Endothelial cell of umbilical vein (primary cell): ENCODE results near the gene NUDCD3. TPM values are rescaled to one million over a fixed set of nuclear protein-coding genes. Genes with fewer than 3 reads are reported as not detected.

Source experiments
- BruUV-seq: library from RNA; stranded (reverse); fragments of 400-500 nt; replicated peaks from 2 replicates; lab custom pipeline; 2021; lab: Mats Ljungman, UMichigan
- CTCF ChIA-PET: fragments of 300-600, 350-600 bp; sonication (Branson Sonifier 250); formaldehyde crosslinking; loops from one replicate; lab custom pipeline; 2021; ENCODE audit warnings: antibody characterized with exemption, inconsistent platforms; lab: Charles Lee
- POLR2A ChIA-PET: fragments of 300-600, 350-600 bp; sonication (Branson Sonifier 250); formaldehyde crosslinking; loops from one replicate; lab custom pipeline; 2021; ENCODE audit warnings: antibody characterized with exemption, inconsistent platforms; lab: Charles Lee
- DNase-seq: peaks from one replicate; pipeline ENCODE4 v3.0.0-alpha.2; 2011; ENCODE audit warnings: low read depth, low spot score
- FAIRE-seq: peaks from 2 replicates; lab custom pipeline; 2011; peaks lifted over from hg19 to GRCh38; lab: Jason Lieb, UNC
- H2AFZ ChIP-seq: 2 replicates; pipeline ENCODE4 v1.6.0; 2012; ENCODE audit warnings: low read depth, low read length, control low read depth, inconsistent platforms
- H3K27ac ChIP-seq: 2 replicates; pipeline ENCODE4 v1.5.1; 2011; ENCODE audit warnings: low read depth, mild to moderate bottlenecking, control low read depth, low read length, moderate library complexity; ENCODE audit not compliant: insufficient read depth
- H3K27me3 ChIP-seq, 2 experiments: 2 replicates each; pipeline versions ENCODE4 v1.6.0 to v1.6.1; 2011; ENCODE audit warnings: low read length in 2 of 2, mixed read lengths in 1 of 2; ENCODE audit not compliant: control insufficient read depth in 2 of 2, insufficient read depth in 2 of 2
- H3K36me3 ChIP-seq, 2 experiments: 2 replicates in 1 of 2; 3 replicates in 1 of 2; pipeline ENCODE4 v1.5.1; 2011; ENCODE audit warnings: low read length in 2 of 2, mild to moderate bottlenecking in 1 of 2, moderate library complexity in 1 of 2; ENCODE audit not compliant: control insufficient read depth in 2 of 2, insufficient read depth in 2 of 2; ENCODE audit errors: extremely low read depth in 1 of 2
- H3K4me1 ChIP-seq: 3 replicates; pipeline ENCODE4 v1.5.1; 2011; ENCODE audit warnings: mild to moderate bottlenecking, low read length; ENCODE audit not compliant: control insufficient read depth, insufficient read depth; ENCODE audit errors: extremely low read depth
- H3K4me2 ChIP-seq: 2 replicates; pipeline ENCODE4 v1.6.1; 2011; ENCODE audit warnings: low read length, control low read depth, mixed read lengths; ENCODE audit not compliant: insufficient read depth
- H3K4me3 ChIP-seq, 3 experiments: fragments of 200-600 bp in 1 of 3; sonication (generic), shearing (Covaris generic) in 1 of 3; replicated peaks in 1 of 3; 2 replicates each; pipeline ENCODE4 v1.5.1; 2011 to 2016; ENCODE audit warnings: control low read depth in 3 of 3, low read length in 3 of 3, mild to moderate bottlenecking in 2 of 3, inconsistent platforms in 1 of 3, low read depth in 1 of 3, moderate library complexity in 1 of 3; ENCODE audit not compliant: insufficient read depth in 1 of 3
- H3K79me2 ChIP-seq: 2 replicates; pipeline ENCODE4 v1.6.0; 2012; ENCODE audit warnings: low read length, inconsistent platforms; ENCODE audit not compliant: control insufficient read depth, insufficient read depth
- H3K9ac ChIP-seq: replicated peaks from 2 replicates; pipeline ENCODE3; 2011; ENCODE audit warnings: low read length, control low read depth; ENCODE audit not compliant: insufficient read depth; ENCODE audit errors: extremely low read depth
- H3K9me1 ChIP-seq: replicated peaks from 3 replicates; pipeline ENCODE4 v1.6.0; 2011; ENCODE audit warnings: mild to moderate bottlenecking, low read length; ENCODE audit not compliant: control insufficient read depth, insufficient read depth; ENCODE audit errors: extremely low read depth
- H3K9me3 ChIP-seq: replicated peaks from 2 replicates; pipeline ENCODE4 v1.5.1; 2012; ENCODE audit warnings: low read length, inconsistent platforms; ENCODE audit not compliant: control insufficient read depth, insufficient read depth
- H4K20me1 ChIP-seq: replicated peaks from 2 replicates; pipeline ENCODE3; 2011; ENCODE audit warnings: mild to moderate bottlenecking, low read length; ENCODE audit not compliant: control insufficient read depth, insufficient read depth; ENCODE audit errors: extremely low read depth
- CTCF ChIP-seq, 2 donors: IDR thresholded peaks; 1 replicate in 1 of 2; 2 replicates in 1 of 2; pipeline ENCODE4 v1.5.1; 2011; ENCODE audit warnings: low read length in 2 of 2, mild to moderate bottlenecking in 2 of 2, moderate library complexity in 2 of 2, control low read depth in 1 of 2, inconsistent platforms in 1 of 2, low read depth in 1 of 2; ENCODE audit not compliant: insufficient read depth in 1 of 2; ENCODE audit errors: extremely low read depth in 1 of 2
- EZH2 ChIP-seq: IDR thresholded peaks from 2 replicates; pipeline ENCODE4 v1.6.1; 2012; ENCODE audit warnings: borderline replicate concordance, low read depth, mild to moderate bottlenecking, moderate library complexity, low read length, inconsistent platforms; ENCODE audit not compliant: severe bottlenecking
- FOS ChIP-seq: IDR thresholded peaks from 2 replicates; pipeline ENCODE4 v1.6.1; 2011; ENCODE audit warnings: mild to moderate bottlenecking, low read length, moderate library complexity, borderline replicate concordance; ENCODE audit not compliant: insufficient read depth
- GATA2 ChIP-seq: IDR thresholded peaks from 2 replicates; pipeline ENCODE4 v1.7.0; 2011; ENCODE audit warnings: low read depth, mild to moderate bottlenecking, moderate library complexity, mixed read lengths, low read length; ENCODE audit not compliant: insufficient read length, insufficient read depth
- JUN ChIP-seq: IDR thresholded peaks from 2 replicates; pipeline ENCODE4 v1.6.1; 2011; ENCODE audit warnings: borderline replicate concordance, low read depth; ENCODE audit not compliant: insufficient read length, insufficient read depth
- MAX ChIP-seq: IDR thresholded peaks from 2 replicates; pipeline ENCODE4 v1.6.1; 2011; ENCODE audit not compliant: insufficient read depth, insufficient read length
- MYC ChIP-seq: IDR thresholded peaks from one replicate; pipeline ENCODE4 v1.6.1; 2011; ENCODE audit warnings: mild to moderate bottlenecking, low read depth, low read length
- POLR2A ChIP-seq: IDR thresholded peaks from 2 replicates; pipeline ENCODE4 v1.6.1; 2012; ENCODE audit warnings: low read depth, mild to moderate bottlenecking, control low read depth, low read length
- POLR2AphosphoS5 ChIP-seq: IDR thresholded peaks from 2 replicates; pipeline ENCODE4 v1.6.1; 2012; ENCODE audit warnings: low read depth, mild to moderate bottlenecking, control low read depth, low read length, moderate library complexity; ENCODE audit not compliant: insufficient read depth
- dilution Hi-C: fragments of 300-500 bp; cut with MboI; formaldehyde crosslinking; loops from one replicate; pipeline ENCODE4 v1.15.0; 2019; ENCODE audit warnings: low sequenced_read_pairs; ENCODE audit not compliant: extremely low pct_ligation_motif_present
- intact Hi-C: fragments of 100-400 bp; cut with micrococcal nuclease; formaldehyde crosslinking; loops from one replicate; pipeline ENCODE4 v1.10.0; 2022
- polyA plus RNA-seq, 4 experiments: library from polyadenylated mRNA; depleted of rRNA in 3 of 4; stranded (reverse) in 3 of 4; unstranded in 1 of 4; fragments of >200 nt; gene quantifications; 2 replicates each; pipeline versions ENCODE4 v1.2.1 to v1.2.3, GENCODE V29; 2011 to 2012; ENCODE audit warnings: missing spikeins in 1 of 4
- total RNA-seq: library from RNA; stranded (reverse); gene quantifications from 2 replicates; pipeline ENCODE4 v1.2.3, GENCODE V29; 2021

Gene NUDCD3
- total and polyA plus RNA-seq, 2 donors (not counting 3 experiments of a cell fraction or from before 2014, with no cell fraction given): 50.6 to 137 TPM

GRCh38 chr7:44415510-44415909 is 74.9 kb downstream of the NUDCD3 start:
- H3K4me2 ChIP-seq: no peak overlapping the region
- TF ChIP-seq CTCF (IDR thresholded peaks at IDR 0.05; ENCODE audit: extremely low read depth in 1 of 2, insufficient read depth in 1 of 2, low read depth in 1 of 2, low read length in 2 of 2) (no peak), EZH2 (no peak), POLR2AphosphoS5 (no peak), JUN (no peak), MAX (no peak), MYC (no peak), GATA2 (no peak), POLR2A (no peak), FOS (no peak)
- no peaks in the 10 kb centered on the region for H4K20me1 ChIP-seq
- POLR2A ChIA-PET: no interaction called here
- no peak overlapping the region for H3K9ac ChIP-seq
- H3K4me3 ChIP-seq: no peak overlapping the region
- H2AFZ ChIP-seq: no peak overlapping the region
- intact Hi-C loops: no loop called here
- FAIRE-seq (no peak), DNase-seq (no peak)
- peaks cover 16% of the 10 kb centered on the region for H3K79me2 ChIP-seq
- peaks cover 0 to 3% of the 10 kb centered on the region in 2 experiments for H3K36me3 ChIP-seq
- no peaks in the 10 kb centered on the region for H3K4me1 ChIP-seq
- dilution Hi-C loops: no loop called here
- no peak overlapping the region for H3K27ac ChIP-seq
- H3K27me3 ChIP-seq: no peaks in the 10 kb centered on the region
- CTCF ChIA-PET: interaction anchor here (1.0 kb wide), 1 partner anchor 58 kb away, joined by 3 read pairs; no protein-coding TSS in a partner anchor
- no peaks in the 10 kb centered on the region for H3K9me1 ChIP-seq
- H3K9me3 ChIP-seq: no peaks in the 10 kb centered on the region
- BruUV-seq: no TSS peak
